H1 (cell line): ENCODE measurements around the gene DBNDD1.

Experiments used
- ATF3 ChIP-seq: IDR thresholded peaks from 2 replicates; pipeline ENCODE4 v1.6.1; 2011; ENCODE audit warnings: low read depth, mild to moderate bottlenecking, low read length; ENCODE audit not compliant: insufficient read depth
- CTCF ChIP-seq, 3 experiments: IDR thresholded peaks; 1 replicate in 2 of 3; 2 replicates in 1 of 3; pipeline versions ENCODE4 v1.5.1 to v1.6.1; 2011; ENCODE audit warnings: low read length in 3 of 3, mild to moderate bottlenecking in 3 of 3, inconsistent platforms in 2 of 3, low read depth in 1 of 3, moderate library complexity in 1 of 3; ENCODE audit not compliant: insufficient read depth in 1 of 3; ENCODE audit errors: control extremely low read depth in 1 of 3
- EZH2 ChIP-seq: fragments of 200-600 bp; sonication (generic); IDR thresholded peaks from 2 replicates; pipeline ENCODE4 v1.7.1; 2012; ENCODE audit warnings: low read depth, mild to moderate bottlenecking, moderate library complexity, low read length, inconsistent platforms; ENCODE audit not compliant: severe bottlenecking
- MAX ChIP-seq: IDR thresholded peaks from 2 replicates; pipeline ENCODE4 v1.6.1; 2012; ENCODE audit warnings: inconsistent platforms
- NRF1 ChIP-seq: IDR thresholded peaks from 2 replicates; pipeline ENCODE4 v1.6.1; 2011; ENCODE audit warnings: mild to moderate bottlenecking, low read depth, low read length, improper control_type of control experiment
- POLR2A ChIP-seq, 2 experiments: IDR thresholded peaks; 1 replicate in 1 of 2; 2 replicates in 1 of 2; pipeline ENCODE4 v1.6.1; 2011; ENCODE audit warnings: low read depth in 2 of 2, low read length in 2 of 2, mild to moderate bottlenecking in 2 of 2; ENCODE audit errors: control extremely low read depth in 1 of 2
- RFX5 ChIP-seq: IDR thresholded peaks from 2 replicates; pipeline ENCODE4 v1.6.1; 2011; ENCODE audit warnings: low read depth, low read length, improper control_type of control experiment, borderline replicate concordance
- SIN3A ChIP-seq, 2 experiments: IDR thresholded peaks in 1 of 2; conservative IDR thresholded peaks in 1 of 2; 2 replicates each; pipeline ENCODE4 v1.6.1; 2011 to 2012; ENCODE audit warnings: low read length in 2 of 2, improper control_type of control experiment in 1 of 2, low read depth in 1 of 2, mild to moderate bottlenecking in 1 of 2
- YY1 ChIP-seq: IDR thresholded peaks from 2 replicates; pipeline ENCODE4 v1.6.1; 2011; ENCODE audit warnings: low read depth, mild to moderate bottlenecking, low read length
- ZNF274 ChIP-seq: IDR thresholded peaks from 2 replicates; pipeline ENCODE4 v1.7.0; 2012; ENCODE audit warnings: low read length, borderline replicate concordance; ENCODE audit errors: extremely low read depth

- no peak for TF ChIP-seq NRF1
- TF ChIP-seq CTCF (IDR thresholded peaks at IDR 0.05; ENCODE audit: control extremely low read depth in 1 of 3, insufficient read depth in 1 of 3, low read depth in 1 of 3, low read length in 3 of 3), result no peak
- TF ChIP-seq EZH2, result no peak
- no peak for TF ChIP-seq ZNF274
- TF ChIP-seq RFX5, result no peak
- no peak for TF ChIP-seq ATF3
- no peak for TF ChIP-seq SIN3A (conservative IDR thresholded peaks at IDR 0.05 in 1 of 2, IDR thresholded peaks at IDR 0.05 in 1 of 2; ENCODE audit: low read depth in 1 of 2, low read length in 2 of 2)
- no peak for TF ChIP-seq YY1
- TF ChIP-seq POLR2A (IDR thresholded peaks at IDR 0.05; ENCODE audit: control extremely low read depth in 1 of 2, low read depth in 2 of 2, low read length in 2 of 2), result no peak
- no peak for TF ChIP-seq MAX
Observed at GRCh38 chr16:89984216-89984615, 35.0 kb downstream of the DBNDD1 start.
